Right renal cortex interstitium (tissue), 3 donors: ENCODE results near the gene GALNT18. TPM values are rescaled to one million over a fixed set of nuclear protein-coding genes. Genes with fewer than 3 reads are reported as not detected.

Experiments used
- DNase-seq, 3 donors: peaks; one replicate each; pipeline ENCODE4 v3.0.0-alpha.2; 2013; ENCODE audit warnings: low read depth in 3 of 3, low spot score in 2 of 3
- polyA plus RNA-seq, 3 donors: library from polyadenylated mRNA; unstranded; fragments of 120-200 nt; gene quantifications; one replicate each; pipeline ENCODE4 v1.2.1, GENCODE V29; 2013; ENCODE audit not compliant: insufficient read length in 3 of 3

The GALNT18 gene
- polyA plus RNA-seq, 3 donors: 25.5 to 28.8 (median 25.7) TPM

GRCh38 chr11:11332141-11332710 lies 289.6 kb downstream of the GALNT18 start:
- no peak for DNase-seq

GRCh38 chr11:11329062-11329806 lies 292.6 kb downstream of the GALNT18 start:
- DNase-seq: no peak

DNA sequence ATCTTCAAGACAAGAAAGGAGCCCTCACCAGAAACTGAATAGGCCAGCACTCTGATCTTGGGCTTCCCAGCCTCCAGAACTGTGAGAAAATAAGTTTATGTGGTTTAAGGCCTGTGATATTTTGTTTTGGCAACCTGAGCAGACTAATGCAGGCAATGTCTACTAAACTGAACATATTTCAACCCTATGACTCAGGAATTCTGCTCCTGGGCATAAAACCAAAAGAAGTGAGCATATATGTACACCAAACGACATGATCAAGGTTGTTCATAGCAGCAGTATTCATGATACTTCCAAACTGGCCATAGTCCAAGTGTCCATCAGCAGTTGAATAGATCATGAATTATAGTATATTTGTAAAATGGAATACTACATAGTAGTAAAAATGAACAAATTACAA lies 297.7 kb downstream of the GALNT18 start:
- no peak for DNase-seq

GRCh38 chr11:11322101-11322500 lies 299.7 kb downstream of the GALNT18 start:
- no peak for DNase-seq

DNA sequence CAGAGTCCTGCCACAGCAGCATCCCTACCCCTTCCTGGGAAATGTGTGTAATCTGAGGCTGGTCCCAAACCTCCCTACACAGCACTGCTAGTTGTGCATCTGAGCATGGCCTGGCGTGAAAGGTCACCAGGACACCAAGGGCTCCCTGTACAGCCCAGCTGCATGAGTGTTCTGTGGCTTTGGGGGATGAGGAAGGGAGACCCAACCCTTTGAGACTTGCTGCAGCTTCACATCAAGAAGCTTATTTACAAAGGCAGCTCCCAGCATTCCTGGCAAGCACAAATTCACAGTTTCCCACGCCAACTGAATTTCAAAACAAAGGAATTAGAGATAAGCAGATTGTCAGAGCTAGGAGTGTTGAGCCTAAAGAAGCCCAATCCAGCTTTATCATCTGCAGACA lies 301.0 kb downstream of the GALNT18 start:
- DNase-seq: no peak

DNA sequence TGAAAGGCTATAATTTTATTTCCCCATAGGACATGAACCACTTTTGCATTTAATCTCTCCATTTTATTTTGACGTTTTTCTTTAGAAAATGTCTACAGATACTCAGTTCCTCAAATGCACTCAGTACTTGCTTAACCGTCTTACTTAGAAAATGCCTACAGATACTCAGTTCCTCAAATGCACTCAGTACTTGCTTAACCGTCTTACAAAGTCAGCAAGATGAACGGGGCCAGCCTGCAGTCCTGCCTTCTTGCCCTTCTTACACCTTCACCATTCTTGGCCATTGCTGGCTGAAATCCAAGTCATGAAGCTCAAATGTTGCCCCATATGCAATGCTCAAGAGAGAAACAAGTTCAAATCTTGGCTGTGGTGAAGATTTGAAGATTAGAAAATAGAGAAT lies 302.8 kb downstream of the GALNT18 start:
- no peak for DNase-seq

GRCh38 chr11:11318461-11318860 lies 303.3 kb downstream of the GALNT18 start:
- no peak for DNase-seq

GRCh38 chr11:11316651-11317230 lies 305.1 kb downstream of the GALNT18 start:
- DNase-seq: no peak

- DNase-seq: no peak
Observed at GRCh38 chr11:11313902-11314692, 307.7 kb downstream of the GALNT18 start.

GRCh38 chr11:11313426-11313825 lies 308.4 kb downstream of the GALNT18 start:
- DNase-seq: no peak

GRCh38 chr11:11312738-11313137 lies 309.1 kb downstream of the GALNT18 start:
- no peak for DNase-seq

DNA sequence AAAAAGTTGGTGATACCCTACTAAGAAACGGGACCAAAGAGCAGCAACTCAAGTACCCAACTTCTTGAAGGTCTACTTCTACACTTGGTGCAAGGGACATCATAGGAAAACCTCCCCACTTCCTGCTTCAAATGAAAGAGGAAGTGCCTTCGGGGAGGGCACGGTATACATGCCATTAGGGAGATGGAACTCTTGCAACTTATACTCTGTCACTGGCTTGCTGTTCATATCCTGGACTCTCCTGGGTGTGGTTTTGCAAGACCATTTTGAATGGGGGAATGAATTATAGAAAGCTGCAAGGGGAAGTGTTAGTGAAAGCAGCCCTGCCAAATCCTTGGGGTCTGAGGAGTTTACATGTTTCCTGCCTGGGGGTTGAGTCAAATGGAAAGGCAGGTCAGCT lies 310.6 kb downstream of the GALNT18 start:
- DNase-seq: no peak

GRCh38 chr11:11309906-11310305 lies 311.9 kb downstream of the GALNT18 start:
- no peak for DNase-seq

GRCh38 chr11:11308249-11308648 lies 313.6 kb downstream of the GALNT18 start:
- DNase-seq: no peak

- no peak for DNase-seq
Observed at GRCh38 chr11:11306855-11307254, 314.9 kb downstream of the GALNT18 start.

GRCh38 chr11:11304550-11304949 lies 317.3 kb downstream of the GALNT18 start:
- no peak for DNase-seq

- DNase-seq: no peak
Observed at GRCh38 chr11:11302565-11302964, 319.2 kb downstream of the GALNT18 start.

DNA sequence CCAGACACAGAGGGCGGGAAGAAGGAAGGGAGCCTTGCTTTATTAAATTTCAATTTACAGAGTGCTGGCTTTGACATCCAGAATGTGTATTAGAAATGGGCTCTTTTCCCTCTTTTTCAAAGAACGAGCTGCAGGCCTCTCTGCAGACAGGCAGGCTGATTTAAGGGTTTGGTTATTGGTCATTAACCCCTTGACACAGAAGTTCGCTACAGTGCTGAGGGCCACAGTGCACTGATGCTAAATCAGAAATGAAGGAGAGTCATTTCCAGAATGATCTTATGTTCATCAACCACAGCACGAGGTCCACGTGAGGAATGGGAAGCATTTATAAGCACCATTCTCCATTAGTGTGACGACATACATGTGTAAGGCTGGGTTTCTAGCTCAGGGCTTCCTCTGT lies 320.6 kb downstream of the GALNT18 start:
- DNase-seq: no peak

GRCh38 chr11:11297578-11297977 lies 324.2 kb downstream of the GALNT18 start:
- no peak for DNase-seq

DNA sequence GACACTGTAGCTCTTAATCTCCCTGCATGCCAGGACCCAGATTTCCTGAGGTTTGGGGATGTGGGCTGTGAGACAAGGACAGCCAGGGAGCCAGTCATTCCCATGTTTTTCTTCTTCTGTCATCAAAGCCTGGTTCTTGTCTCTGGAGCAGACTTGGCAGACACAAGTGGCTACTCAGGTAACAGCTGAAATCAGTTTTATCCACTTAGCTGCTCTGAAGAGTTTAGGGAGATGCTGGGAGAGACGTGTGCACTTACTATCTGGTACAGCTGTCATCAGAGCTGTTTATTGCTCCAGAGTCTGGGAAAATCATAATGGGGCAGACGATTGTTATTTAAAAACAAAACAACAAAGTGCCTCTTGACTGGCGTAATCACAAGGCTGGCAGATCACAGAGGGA lies 325.4 kb downstream of the GALNT18 start:
- DNase-seq: no peak

DNA sequence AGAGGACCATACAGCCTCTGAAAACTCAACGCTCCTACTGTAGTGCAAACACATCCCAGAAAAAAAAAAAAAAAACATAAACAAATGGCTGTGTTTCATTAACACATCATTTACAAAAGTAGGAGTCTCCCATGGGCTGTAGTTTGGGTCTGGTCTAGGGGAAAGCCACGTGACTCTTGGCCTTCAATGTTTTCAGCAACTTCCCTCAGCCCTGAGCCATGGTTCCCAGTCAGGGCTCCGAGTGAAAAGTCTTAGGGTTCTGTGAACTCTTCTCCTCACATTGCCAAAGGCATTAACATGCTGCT lies 327.3 kb downstream of the GALNT18 start:
- DNase-seq: no peak
